CD4-positive, CD25-positive, alpha-beta regulatory T cell (primary cell): ENCODE data around the gene PCDHGC4. TPM values are rescaled to one million over a fixed set of nuclear protein-coding genes. Genes with fewer than 3 reads are reported as not detected.

ENCODE experiments used
- ATAC-seq, 2 donors: fragments of 150-1000 bp; cut with Tn5 transposase; one replicate each; pipeline ENCODE4 v1.10.0; 2021; ENCODE audit warnings: low read depth in 2 of 2, moderate number of reproducible peaks in 2 of 2, moderate library complexity in 1 of 2
- DNase-seq, 3 donors: peaks; one replicate each; pipeline versions ENCODE4 v3.0.0 to v3.0.0-alpha.2; 2012 to 2022; ENCODE audit warnings: mixed read lengths in 1 of 3
- H3K27ac ChIP-seq: one replicate; pipeline ENCODE4 v1.7.0; 2013; ENCODE audit warnings: mild to moderate bottlenecking, low read length; ENCODE audit not compliant: insufficient read depth, poor library complexity, severe bottlenecking
- H3K27me3 ChIP-seq: one replicate; pipeline ENCODE4 v1.7.0; 2013; ENCODE audit warnings: low read length; ENCODE audit not compliant: control insufficient read depth, insufficient read depth
- H3K36me3 ChIP-seq: one replicate; pipeline ENCODE4 v1.7.0; 2013; ENCODE audit warnings: mild to moderate bottlenecking, low read length, moderate library complexity; ENCODE audit not compliant: control insufficient read depth, insufficient read depth
- H3K4me1 ChIP-seq: 2 replicates; pipeline ENCODE4 v1.7.0; 2013; ENCODE audit warnings: mild to moderate bottlenecking, low read length; ENCODE audit not compliant: insufficient read depth, control insufficient read depth, poor library complexity, severe bottlenecking
- H3K4me3 ChIP-seq: one replicate; pipeline ENCODE4 v1.7.0; 2013; ENCODE audit warnings: low read depth, mild to moderate bottlenecking, low read length, moderate library complexity
- H3K9me3 ChIP-seq, 2 experiments: 1 replicate in 1 of 2; 2 replicates in 1 of 2; pipeline ENCODE4 v1.7.0; 2013; ENCODE audit warnings: low read length in 2 of 2, mild to moderate bottlenecking in 1 of 2, moderate library complexity in 1 of 2; ENCODE audit not compliant: control insufficient read depth in 2 of 2
- H3K27ac Mint-ChIP-seq, 3 donors: one replicate each; pipeline ENCODE4 v1.8.0; 2020 to 2022; ENCODE audit warnings: mild to moderate bottlenecking in 3 of 3, mixed read lengths in 3 of 3, moderate library complexity in 2 of 3
- H3K27me3 Mint-ChIP-seq: one replicate; pipeline ENCODE4 v1.8.0; 2022; ENCODE audit warnings: mild to moderate bottlenecking, mixed read lengths
- H3K36me3 Mint-ChIP-seq: one replicate; pipeline ENCODE4 v1.8.0; 2020; ENCODE audit warnings: mixed read lengths
- H3K4me1 Mint-ChIP-seq, 4 donors: one replicate each; pipeline ENCODE4 v1.8.0; 2020 to 2022; ENCODE audit warnings: mixed read lengths in 4 of 4, mild to moderate bottlenecking in 1 of 4
- H3K4me3 Mint-ChIP-seq, 4 donors: one replicate each; pipeline ENCODE4 v1.8.0; 2020 to 2022; ENCODE audit warnings: mild to moderate bottlenecking in 4 of 4, mixed read lengths in 4 of 4, moderate library complexity in 3 of 4
- H3K9me3 Mint-ChIP-seq, 7 donors: one replicate each; pipeline ENCODE4 v1.8.0; 2020 to 2022; ENCODE audit warnings: mixed read lengths in 7 of 7, mild to moderate bottlenecking in 3 of 7, moderate library complexity in 2 of 7
- polyA plus RNA-seq, 4 donors: library from polyadenylated mRNA; unstranded; fragments of 300-500 nt; fragmentation: Illumina TruSeq; gene quantifications; one replicate each; pipeline ENCODE4 v1.2.3, GENCODE V29; 2021
- total RNA-seq: library from RNA; stranded (reverse); gene quantifications from one replicate; pipeline ENCODE4 v1.2.3, GENCODE V29; 2022

The PCDHGC4 gene
- total and polyA plus RNA-seq, 5 donors from 2014 or later: not detected

GRCh38 chr5:141515141-141515540, 30.3 kb downstream of the PCDHGC4 start:
- no peak overlapping the region for H3K27ac ChIP-seq
- H3K4me3 Mint-ChIP-seq: peak overlapping the region in 2 of 4 donors; percentile 5 to 67
- no peaks in the 10 kb centered on the region for H3K27me3 Mint-ChIP-seq
- DNase-seq: no peak
- ATAC-seq: no peak
- no peak overlapping the region for H3K4me3 ChIP-seq
- H3K4me1 ChIP-seq: peaks cover 18% of the 10 kb centered on the region
- no peaks in the 10 kb centered on the region for H3K9me3 Mint-ChIP-seq
- peaks cover 5 to 33% (median 25%) of the 10 kb centered on the region in 4 donors for H3K4me1 Mint-ChIP-seq
- peaks cover 49% of the 10 kb centered on the region for H3K36me3 ChIP-seq
- H3K27me3 ChIP-seq: no peaks in the 10 kb centered on the region
- no peaks in the 10 kb centered on the region for H3K9me3 ChIP-seq
- peaks cover 37% of the 10 kb centered on the region for H3K36me3 Mint-ChIP-seq
- H3K27ac Mint-ChIP-seq: peak overlapping the region in 2 of 3 donors; percentile 65 to 72

- no peak for DNase-seq
- Mint-ChIP-seq H3K4me3 (peak overlapping the region in 1 of 4 donors; percentile 16), H3K4me1 (peaks cover 5 to 34% (median 25%) of the 10 kb centered on the region in 4 donors), H3K9me3 (no peaks in the 10 kb centered on the region), H3K36me3 (peaks cover 46% of the 10 kb centered on the region), H3K27me3 (no peaks in the 10 kb centered on the region), H3K27ac (peak overlapping the region in 2 of 3 donors; percentile 56 to 67)
- Histone ChIP-seq H3K9me3 (no peaks in the 10 kb centered on the region), H3K36me3 (peaks cover 58% of the 10 kb centered on the region), H3K4me3 (no peak overlapping the region), H3K27ac (no peak overlapping the region), H3K27me3 (no peaks in the 10 kb centered on the region), H3K4me1 (peaks cover 18% of the 10 kb centered on the region)
- no peak for ATAC-seq
These were observed 31.3 kb downstream of the PCDHGC4 start for GRCh38 chr5:141515946-141516671.

- no peak overlapping the region for H3K4me3 ChIP-seq
- Mint-ChIP-seq H3K9me3 (no peaks in the 10 kb centered on the region), H3K4me3 (no peak overlapping the region), H3K27ac (peak overlapping the region in 1 of 3 donors; percentile 67), H3K27me3 (no peaks in the 10 kb centered on the region), H3K4me1 (peaks cover 5 to 34% (median 26%) of the 10 kb centered on the region in 4 donors), H3K36me3 (peaks cover 51% of the 10 kb centered on the region)
- DNase-seq (no peak), ATAC-seq (no peak)
- no peaks in the 10 kb centered on the region for H3K27me3 ChIP-seq
- no peaks in the 10 kb centered on the region for H3K9me3 ChIP-seq
- peaks cover 18% of the 10 kb centered on the region for H3K4me1 ChIP-seq
- no peak overlapping the region for H3K27ac ChIP-seq
- H3K36me3 ChIP-seq: peaks cover 63% of the 10 kb centered on the region
These were observed 31.8 kb downstream of the PCDHGC4 start for GRCh38 chr5:141516672-141517025.

- peaks cover 57% of the 10 kb centered on the region for H3K36me3 Mint-ChIP-seq
- H3K9me3 Mint-ChIP-seq: no peaks in the 10 kb centered on the region
- no peak overlapping the region for H3K4me3 Mint-ChIP-seq
- peaks cover 70% of the 10 kb centered on the region for H3K36me3 ChIP-seq
- no peak overlapping the region for H3K4me3 ChIP-seq
- peaks cover 5 to 36% (median 28%) of the 10 kb centered on the region in 4 donors for H3K4me1 Mint-ChIP-seq
- H3K27ac ChIP-seq: no peak overlapping the region
- H3K27me3 ChIP-seq: no peaks in the 10 kb centered on the region
- DNase-seq (no peak), ATAC-seq (no peak)
- peaks cover 18% of the 10 kb centered on the region for H3K4me1 ChIP-seq
- peak overlapping the region in 1 of 3 donors; percentile 23 for H3K27ac Mint-ChIP-seq
- H3K27me3 Mint-ChIP-seq: no peaks in the 10 kb centered on the region
- H3K9me3 ChIP-seq: no peaks in the 10 kb centered on the region
These were observed 32.5 kb downstream of the PCDHGC4 start for GRCh38 chr5:141517312-141517711.

GRCh38 chr5:141517880-141518617, 33.2 kb downstream of the PCDHGC4 start:
- peaks cover 59% of the 10 kb centered on the region for H3K36me3 Mint-ChIP-seq
- H3K36me3 ChIP-seq: peaks cover 77% of the 10 kb centered on the region

GRCh38 chr5:141518618-141519015, 33.8 kb downstream of the PCDHGC4 start:
- H3K9me3 Mint-ChIP-seq: no peaks in the 10 kb centered on the region
- H3K4me3 Mint-ChIP-seq: no peak overlapping the region
- H3K4me1 Mint-ChIP-seq: peaks cover 5 to 32% (median 25%) of the 10 kb centered on the region in 4 donors
- H3K27me3 Mint-ChIP-seq: no peaks in the 10 kb centered on the region
- Histone ChIP-seq H3K27me3 (no peaks in the 10 kb centered on the region), H3K9me3 (no peaks in the 10 kb centered on the region), H3K36me3 (peaks cover 83% of the 10 kb centered on the region), H3K4me1 (peaks cover 11% of the 10 kb centered on the region), H3K27ac (no peak overlapping the region), H3K4me3 (no peak overlapping the region)
- peak overlapping the region in 2 of 3 donors; percentile 25 to 61 for H3K27ac Mint-ChIP-seq
- H3K36me3 Mint-ChIP-seq: peaks cover 59% of the 10 kb centered on the region
- no peak for DNase-seq
- ATAC-seq: no peak

More at GRCh38 chr5:141517880-141518617, 33.2 kb downstream of the PCDHGC4 start:
- Mint-ChIP-seq H3K4me1 (peaks cover 5 to 32% (median 26%) of the 10 kb centered on the region in 4 donors), H3K4me3 (no peak overlapping the region), H3K9me3 (no peaks in the 10 kb centered on the region), H3K27me3 (no peaks in the 10 kb centered on the region), H3K27ac (peak overlapping the region in 1 of 3 donors; percentile 23)
- no peaks in the 10 kb centered on the region for H3K27me3 ChIP-seq
- no peak for ATAC-seq
- H3K4me1 ChIP-seq: peaks cover 16% of the 10 kb centered on the region
- no peak overlapping the region for H3K4me3 ChIP-seq
- H3K9me3 ChIP-seq: no peaks in the 10 kb centered on the region
- DNase-seq: no peak
- H3K27ac ChIP-seq: no peak overlapping the region

GRCh38 chr5:141519605-141520565, 35.1 kb downstream of the PCDHGC4 start:
- no peak overlapping the region for H3K27ac ChIP-seq
- H3K9me3 ChIP-seq: no peaks in the 10 kb centered on the region
- H3K27me3 ChIP-seq: no peaks in the 10 kb centered on the region
- Mint-ChIP-seq H3K36me3 (peaks cover 68% of the 10 kb centered on the region), H3K4me3 (no peak overlapping the region), H3K27ac (no peak overlapping the region), H3K4me1 (peaks cover 5 to 27% (median 24%) of the 10 kb centered on the region in 4 donors), H3K27me3 (no peaks in the 10 kb centered on the region), H3K9me3 (no peaks in the 10 kb centered on the region)
- no peak for ATAC-seq
- H3K4me1 ChIP-seq: no peaks in the 10 kb centered on the region
- no peak overlapping the region for H3K4me3 ChIP-seq
- DNase-seq: no peak
- H3K36me3 ChIP-seq: peaks cover 95% of the 10 kb centered on the region
